DMS 273 treated with DMSO at 0.1 percent for 48 hours (cell line): ENCODE data around the gene FARS2.
A peak's percentile ranks its signal among the peaks of the same experiment; 100 is the strongest.

Source experiments
- DNase-seq: peaks from one replicate; lab custom pipeline; 2025; lab: John Stamatoyannopoulos, UW

The FARS2 gene

GRCh38 chr6:5469101-5469846 lies 208.0 kb downstream of the FARS2 start:
- DNase-seq, result no peak

GRCh38 chr6:5471044-5471443 lies 209.7 kb downstream of the FARS2 start:
- DNase-seq, result peak; percentile 48

- DNase-seq, result peak; percentile 44
Observed at GRCh38 chr6:5471637-5472398, 210.5 kb downstream of the FARS2 start.

GRCh38 chr6:5472571-5472970 lies 211.3 kb downstream of the FARS2 start:
- no peak for DNase-seq

- no peak for DNase-seq
Observed at GRCh38 chr6:5475779-5476178, 214.5 kb downstream of the FARS2 start.

- peak; percentile 81 for DNase-seq
Observed at GRCh38 chr6:5478380-5478779, 217.1 kb downstream of the FARS2 start.

GRCh38 chr6:5481033-5481432 lies 219.7 kb downstream of the FARS2 start:
- peak; percentile 53 for DNase-seq

- no peak for DNase-seq
Observed at GRCh38 chr6:5481750-5482149, 220.4 kb downstream of the FARS2 start.

GRCh38 chr6:5482619-5483018 lies 221.3 kb downstream of the FARS2 start:
- DNase-seq, result no peak

- DNase-seq, result no peak
Observed at GRCh38 chr6:5484692-5485091, 223.4 kb downstream of the FARS2 start.

- DNase-seq, result no peak
Observed at GRCh38 chr6:5486214-5486613, 224.9 kb downstream of the FARS2 start.

GRCh38 chr6:5490501-5491069 lies 229.3 kb downstream of the FARS2 start:
- peak; percentile 70 for DNase-seq

GRCh38 chr6:5492356-5492755 lies 231.0 kb downstream of the FARS2 start:
- no peak for DNase-seq

GRCh38 chr6:5493806-5494205 lies 232.5 kb downstream of the FARS2 start:
- no peak for DNase-seq

- no peak for DNase-seq
Observed at GRCh38 chr6:5497896-5498578, 236.7 kb downstream of the FARS2 start.

GRCh38 chr6:5498579-5498899 lies 237.2 kb downstream of the FARS2 start:
- no peak for DNase-seq

- DNase-seq, result no peak
Observed at GRCh38 chr6:5499644-5500306, 238.5 kb downstream of the FARS2 start.

- DNase-seq, result no peak
Observed at GRCh38 chr6:5501837-5502236, 240.5 kb downstream of the FARS2 start.

- DNase-seq, result no peak
Observed at GRCh38 chr6:5504078-5504477, 242.8 kb downstream of the FARS2 start.

- DNase-seq, result no peak
Observed at GRCh38 chr6:5506149-5506548, 244.8 kb downstream of the FARS2 start.

- DNase-seq, result no peak
Observed at GRCh38 chr6:5506597-5506996, 245.3 kb downstream of the FARS2 start.

GRCh38 chr6:5507131-5507681 lies 245.9 kb downstream of the FARS2 start:
- DNase-seq, result no peak
